Pancreas (tissue), 10 donors: ENCODE results near the gene SEC14L1. TPM values are rescaled to one million over a fixed set of nuclear protein-coding genes. Genes with fewer than 3 reads are reported as not detected.
A peak's percentile ranks its signal among the peaks of the same experiment; 100 is the strongest.

ENCODE experiments used
- ATAC-seq, 4 donors: fragments of 200-7000 bp; cut with Tn5 transposase; one replicate each; pipeline versions ENCODE4 v1.8.0 to v1.9.1; 2020; ENCODE audit warnings: mild to moderate bottlenecking in 4 of 4, moderate library complexity in 4 of 4
- DNase-seq, 6 donors: peaks; one replicate each; pipeline ENCODE4 v3.0.0-alpha.2; 2020
- FAIRE-seq: peaks from 2 replicates; lab custom pipeline; 2012; peaks lifted over from hg19 to GRCh38; lab: Jason Lieb, UNC
- H3K27ac ChIP-seq, 4 donors: fragments of 200-600 bp; sonication (generic); 1 replicate in 3 of 4; 2 replicates in 1 of 4; pipeline versions ENCODE4 v1.5.0 to v1.8.0; 2020
- H3K27me3 ChIP-seq, 4 donors: fragments of 200-600 bp; one replicate each; pipeline ENCODE4 v1.8.0; 2021
- H3K36me3 ChIP-seq, 3 donors: fragments of 200-600 bp; sonication (generic) in 1 of 3; one replicate each; pipeline versions ENCODE4 v1.5.0 to v1.8.0; 2020 to 2021
- H3K4me1 ChIP-seq, 3 donors: fragments of 200-600 bp; one replicate each; pipeline ENCODE4 v1.8.0; 2021
- H3K4me3 ChIP-seq, 4 donors: fragments of 200-600 bp; sonication (generic) in 2 of 4; one replicate each; pipeline versions ENCODE4 v1.5.0 to v1.8.0; 2020 to 2021
- H3K9me3 ChIP-seq, 4 donors: fragments of 200-600 bp; one replicate each; pipeline ENCODE4 v1.8.0; 2021
- WGBS, 2 donors: extraction: QIAGEN DNeasy Blood & Tissue Kit; methylation state at CpG; one replicate each; pipeline ENCODE4 v1.1.7; 2013; 5-methylcytosine and 5-hydroxymethylcytosine counted together
- intact Hi-C, 3 donors: fragments of 100-400 bp; cut with DNase I; formaldehyde crosslinking; loops; one replicate each; pipeline versions ENCODE4 v1.11.1 to v1.14.2; 2022
- polyA plus RNA-seq, 2 donors: library from polyadenylated mRNA; stranded (reverse); fragments of 200-250 nt; gene quantifications; one replicate each; pipeline ENCODE4 v1.2.3, GENCODE V29; 2013
- total RNA-seq, 6 donors: library from RNA; stranded (reverse); fragmentation: NEBNext Ultra II Directional in 4 of 6; extraction: Animal tissue kit (Norgen Biotek cat#: 25700) in 4 of 6; gene quantifications; one replicate each; pipeline versions ENCODE4 v1.2.1 to v1.2.4, GENCODE V29; 2021 to 2023
- TF ChIP-seq, protein P1 (sequence below), 4 donors: fragments of 200-600 bp; sonication (generic) in 3 of 4; IDR thresholded peaks; one replicate each; pipeline versions ENCODE4 v1.5.0 to v1.8.0; 2021; ENCODE audit warnings: antibody characterized with exemption in 4 of 4
- donor health status: healthy with polysubstance abuse.
- donor health status: DM: no; HTN: no; CAD: no; lungs with moderate emphysema.
- donor health status: DM: no; HTN: no; CAD: no.
- donor health status: control.
- donor health status: control.
- donor health status: Bipolar disorder and iron deficiency.
- donor health status: DM: yes; HTN: yes; CAD: no.
- donor health status: DM: no; HTN: no; CAD: no.
- donor health status: DM: no; HTN: no; CAD: no.
- donor health status: DM: yes; HTN: yes; CAD: no.

The SEC14L1 gene
- total and polyA plus RNA-seq, 8 donors: 17.8 to 45.5 (median 31.8) TPM

DNA sequence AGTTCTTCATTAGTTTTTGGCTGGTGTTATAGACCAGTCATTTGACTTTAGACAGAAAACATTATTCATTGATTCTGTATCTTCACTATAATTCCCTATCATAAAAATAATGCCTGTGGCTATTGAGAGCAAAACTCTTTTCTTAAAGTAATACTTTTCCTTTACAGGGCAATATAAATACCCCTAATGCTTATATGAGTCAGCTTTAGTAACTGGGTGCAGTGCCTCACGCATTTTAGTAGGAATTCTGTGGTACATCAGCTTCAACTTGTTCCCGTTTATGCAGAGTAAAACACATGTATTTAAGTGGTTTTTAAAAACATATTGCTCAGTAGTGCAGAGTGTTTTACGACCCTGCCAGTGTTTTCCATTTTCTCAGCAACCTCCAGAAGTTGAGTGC lies 68.1 kb downstream of the SEC14L1 start:
- intact Hi-C loops: no loop called here
- Histone ChIP-seq H3K36me3 (peaks cover 0 to 76% (median 30%) of the 10 kb centered on the region in 3 donors), H3K27me3 (no peaks in the 10 kb centered on the region), H3K27ac (peak overlapping the region in 1 of 4 donors; percentile 39), H3K4me1 (peaks cover 0 to 10% (median 6%) of the 10 kb centered on the region in 3 donors), H3K9me3 (no peaks in the 10 kb centered on the region), H3K4me3 (no peak overlapping the region)
- FAIRE-seq (no peak), ATAC-seq (no peak), DNase-seq (no peak)
- TF ChIP-seq, protein P1, sequence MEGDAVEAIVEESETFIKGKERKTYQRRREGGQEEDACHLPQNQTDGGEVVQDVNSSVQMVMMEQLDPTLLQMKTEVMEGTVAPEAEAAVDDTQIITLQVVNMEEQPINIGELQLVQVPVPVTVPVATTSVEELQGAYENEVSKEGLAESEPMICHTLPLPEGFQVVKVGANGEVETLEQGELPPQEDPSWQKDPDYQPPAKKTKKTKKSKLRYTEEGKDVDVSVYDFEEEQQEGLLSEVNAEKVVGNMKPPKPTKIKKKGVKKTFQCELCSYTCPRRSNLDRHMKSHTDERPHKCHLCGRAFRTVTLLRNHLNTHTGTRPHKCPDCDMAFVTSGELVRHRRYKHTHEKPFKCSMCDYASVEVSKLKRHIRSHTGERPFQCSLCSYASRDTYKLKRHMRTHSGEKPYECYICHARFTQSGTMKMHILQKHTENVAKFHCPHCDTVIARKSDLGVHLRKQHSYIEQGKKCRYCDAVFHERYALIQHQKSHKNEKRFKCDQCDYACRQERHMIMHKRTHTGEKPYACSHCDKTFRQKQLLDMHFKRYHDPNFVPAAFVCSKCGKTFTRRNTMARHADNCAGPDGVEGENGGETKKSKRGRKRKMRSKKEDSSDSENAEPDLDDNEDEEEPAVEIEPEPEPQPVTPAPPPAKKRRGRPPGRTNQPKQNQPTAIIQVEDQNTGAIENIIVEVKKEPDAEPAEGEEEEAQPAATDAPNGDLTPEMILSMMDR (IDR thresholded peaks at IDR 0.05): no peak
- WGBS, 2 donors: 63 to 67% methylated on average over 3 of the region's 3 CpGs

DNA sequence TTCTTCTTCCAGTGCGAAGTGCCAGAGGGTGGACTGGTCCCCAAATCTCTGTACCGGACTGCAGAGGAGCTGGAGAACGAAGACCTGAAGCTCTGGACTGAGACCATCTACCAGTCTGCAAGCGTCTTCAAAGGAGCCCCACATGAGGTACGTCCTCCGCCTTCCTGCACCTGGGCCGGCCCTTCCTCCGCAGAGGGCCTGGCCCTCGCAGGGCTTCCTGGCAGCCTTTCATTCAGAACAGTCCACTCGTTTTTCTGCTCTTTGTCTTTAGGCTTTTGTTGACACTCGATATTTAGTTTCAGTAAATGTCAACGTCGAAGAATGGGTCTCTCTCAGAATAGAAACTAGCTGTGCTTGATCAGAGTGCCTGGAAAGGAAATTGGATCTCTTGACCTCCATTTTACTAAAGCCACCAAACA lies 68.6 kb downstream of the SEC14L1 start:
- TF ChIP-seq, protein P1 (IDR thresholded peaks at IDR 0.05): no peak
- Histone ChIP-seq H3K9me3 (no peaks in the 10 kb centered on the region), H3K4me1 (peaks cover 0 to 10% (median 6%) of the 10 kb centered on the region in 3 donors), H3K4me3 (no peak overlapping the region), H3K27ac (peak overlapping the region in 1 of 4 donors; percentile 39), H3K27me3 (no peaks in the 10 kb centered on the region), H3K36me3 (peaks cover 0 to 76% (median 30%) of the 10 kb centered on the region in 3 donors)
- intact Hi-C loops: no loop called here
- FAIRE-seq: no peak
- ATAC-seq: peak in 3 of 4 donors; percentile 12 to 52 (median 24)
- DNase-seq: peak in 1 of 6 donors; percentile 37
- WGBS, 2 donors: 47 to 70% methylated on average over 13 of the region's 13 CpGs

DNA sequence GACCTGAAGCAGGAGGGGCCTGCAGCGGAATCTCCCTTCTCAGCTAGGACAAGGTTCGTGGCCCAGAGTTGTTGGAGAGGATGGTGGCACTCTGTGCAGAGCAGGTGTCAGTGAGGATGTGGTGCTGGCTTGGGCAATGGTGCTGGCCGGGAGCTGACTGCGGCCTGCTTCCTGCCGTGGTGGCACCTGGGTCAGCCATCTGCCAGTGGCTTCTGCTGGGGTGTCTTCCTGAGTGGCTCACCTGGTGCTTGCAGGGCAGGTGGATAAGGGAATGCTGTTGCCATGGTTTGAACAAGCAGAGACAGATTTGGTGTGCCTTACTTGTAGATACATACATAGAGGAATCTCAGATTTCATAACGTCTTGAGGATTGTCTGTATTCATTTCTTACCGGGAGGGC lies 69.6 kb downstream of the SEC14L1 start:
- H3K27ac ChIP-seq: no peak overlapping the region
- intact Hi-C loops: no loop called here
- DNase-seq: peak in 1 of 6 donors; percentile 33
- TF ChIP-seq, protein P1 (IDR thresholded peaks at IDR 0.05): no peak
- H3K4me1 ChIP-seq: peaks cover 0 to 10% (median 6%) of the 10 kb centered on the region in 3 donors
- peaks cover 0 to 78% (median 26%) of the 10 kb centered on the region in 3 donors for H3K36me3 ChIP-seq
- H3K4me3 ChIP-seq: no peak overlapping the region
- WGBS, 2 donors: 90 to 94% methylated on average over 7 of the region's 7 CpGs
- H3K27me3 ChIP-seq: no peaks in the 10 kb centered on the region
- no peak for FAIRE-seq
- H3K9me3 ChIP-seq: no peaks in the 10 kb centered on the region
- no peak for ATAC-seq

DNA sequence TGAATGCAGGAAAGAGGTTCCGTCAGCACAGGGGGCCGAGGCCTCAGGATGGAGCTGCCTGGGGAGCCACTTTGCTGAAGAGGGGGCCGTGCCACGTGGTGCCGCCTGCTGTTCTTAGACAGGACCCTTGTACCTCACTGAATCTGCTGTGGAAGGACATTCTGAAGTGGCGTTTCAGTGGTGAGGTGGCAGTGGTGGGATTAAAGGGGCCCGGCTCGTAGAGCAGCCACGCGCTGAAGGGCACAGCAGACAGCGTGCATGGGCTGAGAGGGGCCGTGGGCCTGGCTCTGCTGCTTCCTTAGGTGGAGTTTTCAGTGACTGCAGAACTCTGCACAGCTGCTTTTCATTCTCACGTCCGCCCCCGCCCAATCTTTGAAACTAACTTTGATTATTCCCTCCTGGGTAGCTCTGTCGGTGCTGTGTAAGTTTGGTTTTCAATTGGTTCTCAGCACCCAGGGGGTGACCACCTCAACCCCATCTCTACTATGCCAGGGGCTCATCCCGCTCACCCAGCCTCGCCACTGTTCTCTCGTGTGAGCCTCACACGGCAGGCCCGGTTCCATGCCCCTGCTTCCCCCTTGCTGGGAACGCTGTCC lies 70.3 kb downstream of the SEC14L1 start:
- Histone ChIP-seq H3K9me3 (no peaks in the 10 kb centered on the region), H3K27me3 (no peaks in the 10 kb centered on the region), H3K4me1 (peaks cover 0 to 10% (median 6%) of the 10 kb centered on the region in 3 donors), H3K4me3 (no peak overlapping the region), H3K36me3 (peaks cover 0 to 74% (median 26%) of the 10 kb centered on the region in 3 donors), H3K27ac (no peak overlapping the region)
- no peak for FAIRE-seq
- intact Hi-C loops: no loop called here
- no peak for ATAC-seq
- TF ChIP-seq, protein P1 (IDR thresholded peaks at IDR 0.05): no peak
- peak in 1 of 6 donors; percentile 45 for DNase-seq
- WGBS, 2 donors: 90 to 92% methylated on average over 22 of the region's 22 CpGs

DNA sequence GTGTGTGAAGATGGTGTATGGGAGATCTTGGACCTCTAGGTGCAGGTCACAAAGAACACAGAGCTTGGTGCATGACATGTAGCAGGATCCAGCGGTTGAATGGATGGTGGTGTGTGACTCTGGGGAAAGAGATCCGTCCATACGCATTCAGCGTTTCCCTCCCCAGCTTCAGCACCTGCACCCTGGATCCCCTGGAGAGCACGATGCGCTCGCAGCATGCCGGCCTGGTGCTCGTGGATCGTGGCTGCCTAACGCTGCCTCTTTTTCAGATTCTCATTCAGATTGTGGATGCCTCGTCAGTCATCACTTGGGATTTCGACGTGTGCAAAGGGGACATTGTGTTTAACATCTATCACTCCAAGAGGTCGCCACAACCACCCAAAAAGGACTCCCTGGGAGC lies 70.9 kb downstream of the SEC14L1 start:
- Histone ChIP-seq H3K36me3 (peaks cover 0 to 70% (median 26%) of the 10 kb centered on the region in 3 donors), H3K4me3 (no peak overlapping the region), H3K27ac (no peak overlapping the region), H3K9me3 (no peaks in the 10 kb centered on the region), H3K27me3 (no peaks in the 10 kb centered on the region), H3K4me1 (peaks cover 0 to 10% (median 6%) of the 10 kb centered on the region in 3 donors)
- intact Hi-C loops: no loop called here
- FAIRE-seq (no peak), ATAC-seq (no peak), DNase-seq (peak in 1 of 6 donors; percentile 27)
- TF ChIP-seq, protein P1 (IDR thresholded peaks at IDR 0.05): no peak
- 92 to 93% methylated on average over 15 of the region's 15 CpGs for WGBS, 2 donors
